H1 (cell line): Measurements from ENCODE around the gene ANKS1A. TPM values are rescaled to one million over a fixed set of nuclear protein-coding genes. Genes with fewer than 3 reads are reported as not detected.

Experiments used
- BRCA1 ChIP-seq: IDR thresholded peaks from 2 replicates; pipeline ENCODE4 v1.6.1; 2012; ENCODE audit warnings: low read depth, low read length, improper control_type of control experiment
- CREB1 ChIP-seq: IDR thresholded peaks from 2 replicates; pipeline ENCODE4 v1.6.1; 2012; ENCODE audit warnings: inconsistent platforms
- EP300 ChIP-seq, 2 experiments: IDR thresholded peaks; 1 replicate in 1 of 2; 2 replicates in 1 of 2; pipeline ENCODE4 v1.6.1; 2011 to 2012; ENCODE audit warnings: low read depth in 2 of 2, low read length in 2 of 2, mild to moderate bottlenecking in 2 of 2, borderline replicate concordance in 1 of 2, inconsistent platforms in 1 of 2, moderate library complexity in 1 of 2
- FOSL1 ChIP-seq: IDR thresholded peaks from 2 replicates; pipeline ENCODE4 v1.6.1; 2011; ENCODE audit warnings: mild to moderate bottlenecking, low read depth, low read length, moderate library complexity; ENCODE audit not compliant: insufficient read depth
- HDAC6 ChIP-seq: IDR thresholded peaks from one replicate; pipeline ENCODE4 v1.7.1; 2012; ENCODE audit warnings: low read depth, mild to moderate bottlenecking, inconsistent platforms, low read length, moderate library complexity
- POLR2A ChIP-seq, 2 experiments: IDR thresholded peaks; 1 replicate in 1 of 2; 2 replicates in 1 of 2; pipeline ENCODE4 v1.6.1; 2011; ENCODE audit warnings: low read depth in 2 of 2, low read length in 2 of 2, mild to moderate bottlenecking in 2 of 2; ENCODE audit errors: control extremely low read depth in 1 of 2
- RNF2 ChIP-seq: fragments of 200-900, 300-1000 bp; sonication (generic); IDR thresholded peaks from 2 replicates; pipeline ENCODE4 v1.7.1; 2016; ENCODE audit warnings: borderline replicate concordance, low read depth, mild to moderate bottlenecking, antibody characterized with exemption, low read length; ENCODE audit not compliant: poor library complexity, severe bottlenecking; ENCODE audit errors: missing control alignments
- polyA plus RNA-seq, 7 experiments: library from polyadenylated mRNA; depleted of rRNA in 3 of 7; stranded (reverse) in 5 of 7; unstranded in 2 of 7; fragments of >200 nt in 5 of 7; fragments of 200-250 nt in 2 of 7; gene quantifications; 1 replicate in 5 of 7; 2 replicates in 1 of 7; 4 replicates in 1 of 7; pipeline versions ENCODE4 v1.2.1 to v1.2.3, GENCODE V29; 2011 to 2013; ENCODE audit warnings: missing spikeins in 2 of 7, mixed read lengths in 2 of 7
- total RNA-seq: library from RNA; stranded (reverse); fragmentation: NEBNext Ultra II Directional; extraction: Animal tissue kit (Norgen Biotek cat#: 25700); gene quantifications from 2 replicates; pipeline ENCODE4 v1.2.1, GENCODE V29; 2021
- TF ChIP-seq, protein P1 (sequence below): fragments of 300-600 bp; sonication (generic); IDR thresholded peaks from 2 replicates; pipeline ENCODE4 v1.7.1; 2012; ENCODE audit warnings: low read length, moderate library complexity, mild to moderate bottlenecking, inconsistent platforms; ENCODE audit not compliant: insufficient replicate concordance
- TF ChIP-seq, protein P2 (sequence below): IDR thresholded peaks from 2 replicates; pipeline ENCODE4 v1.6.1; 2011; ENCODE audit warnings: low read depth, mild to moderate bottlenecking, low read length; ENCODE audit not compliant: insufficient read depth
- TF ChIP-seq, protein P3 (sequence below): IDR thresholded peaks from 2 replicates; pipeline ENCODE4 v1.6.1; 2011; ENCODE audit warnings: low read length, improper control_type of control experiment

Gene ANKS1A
- total and polyA plus RNA-seq, 2 of the 8 experiments (the other 6 are each of a cell fraction or from before 2014, with no cell fraction given), result 9.8 to 30.9 TPM

DNA sequence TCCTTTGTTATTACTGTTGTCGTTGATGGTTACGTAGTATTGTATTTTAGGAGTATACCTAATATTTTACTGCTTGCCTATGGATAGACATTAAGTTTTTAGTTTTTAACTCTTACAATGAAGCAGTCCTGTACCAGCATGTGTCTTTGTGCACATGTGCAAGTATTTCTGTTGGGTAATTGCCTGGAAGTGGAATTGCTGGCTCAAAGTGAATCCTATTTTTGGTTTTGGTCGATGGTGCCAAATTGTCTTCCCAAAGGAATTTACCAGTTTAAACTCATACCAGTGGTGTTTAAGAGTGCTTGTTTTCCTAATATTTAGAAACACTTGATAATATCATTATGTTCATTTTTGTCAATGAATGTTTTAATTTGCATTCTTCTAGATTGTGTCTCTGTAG, 75.5 kb downstream of the ANKS1A start (continued):
- TF ChIP-seq, protein P1, sequence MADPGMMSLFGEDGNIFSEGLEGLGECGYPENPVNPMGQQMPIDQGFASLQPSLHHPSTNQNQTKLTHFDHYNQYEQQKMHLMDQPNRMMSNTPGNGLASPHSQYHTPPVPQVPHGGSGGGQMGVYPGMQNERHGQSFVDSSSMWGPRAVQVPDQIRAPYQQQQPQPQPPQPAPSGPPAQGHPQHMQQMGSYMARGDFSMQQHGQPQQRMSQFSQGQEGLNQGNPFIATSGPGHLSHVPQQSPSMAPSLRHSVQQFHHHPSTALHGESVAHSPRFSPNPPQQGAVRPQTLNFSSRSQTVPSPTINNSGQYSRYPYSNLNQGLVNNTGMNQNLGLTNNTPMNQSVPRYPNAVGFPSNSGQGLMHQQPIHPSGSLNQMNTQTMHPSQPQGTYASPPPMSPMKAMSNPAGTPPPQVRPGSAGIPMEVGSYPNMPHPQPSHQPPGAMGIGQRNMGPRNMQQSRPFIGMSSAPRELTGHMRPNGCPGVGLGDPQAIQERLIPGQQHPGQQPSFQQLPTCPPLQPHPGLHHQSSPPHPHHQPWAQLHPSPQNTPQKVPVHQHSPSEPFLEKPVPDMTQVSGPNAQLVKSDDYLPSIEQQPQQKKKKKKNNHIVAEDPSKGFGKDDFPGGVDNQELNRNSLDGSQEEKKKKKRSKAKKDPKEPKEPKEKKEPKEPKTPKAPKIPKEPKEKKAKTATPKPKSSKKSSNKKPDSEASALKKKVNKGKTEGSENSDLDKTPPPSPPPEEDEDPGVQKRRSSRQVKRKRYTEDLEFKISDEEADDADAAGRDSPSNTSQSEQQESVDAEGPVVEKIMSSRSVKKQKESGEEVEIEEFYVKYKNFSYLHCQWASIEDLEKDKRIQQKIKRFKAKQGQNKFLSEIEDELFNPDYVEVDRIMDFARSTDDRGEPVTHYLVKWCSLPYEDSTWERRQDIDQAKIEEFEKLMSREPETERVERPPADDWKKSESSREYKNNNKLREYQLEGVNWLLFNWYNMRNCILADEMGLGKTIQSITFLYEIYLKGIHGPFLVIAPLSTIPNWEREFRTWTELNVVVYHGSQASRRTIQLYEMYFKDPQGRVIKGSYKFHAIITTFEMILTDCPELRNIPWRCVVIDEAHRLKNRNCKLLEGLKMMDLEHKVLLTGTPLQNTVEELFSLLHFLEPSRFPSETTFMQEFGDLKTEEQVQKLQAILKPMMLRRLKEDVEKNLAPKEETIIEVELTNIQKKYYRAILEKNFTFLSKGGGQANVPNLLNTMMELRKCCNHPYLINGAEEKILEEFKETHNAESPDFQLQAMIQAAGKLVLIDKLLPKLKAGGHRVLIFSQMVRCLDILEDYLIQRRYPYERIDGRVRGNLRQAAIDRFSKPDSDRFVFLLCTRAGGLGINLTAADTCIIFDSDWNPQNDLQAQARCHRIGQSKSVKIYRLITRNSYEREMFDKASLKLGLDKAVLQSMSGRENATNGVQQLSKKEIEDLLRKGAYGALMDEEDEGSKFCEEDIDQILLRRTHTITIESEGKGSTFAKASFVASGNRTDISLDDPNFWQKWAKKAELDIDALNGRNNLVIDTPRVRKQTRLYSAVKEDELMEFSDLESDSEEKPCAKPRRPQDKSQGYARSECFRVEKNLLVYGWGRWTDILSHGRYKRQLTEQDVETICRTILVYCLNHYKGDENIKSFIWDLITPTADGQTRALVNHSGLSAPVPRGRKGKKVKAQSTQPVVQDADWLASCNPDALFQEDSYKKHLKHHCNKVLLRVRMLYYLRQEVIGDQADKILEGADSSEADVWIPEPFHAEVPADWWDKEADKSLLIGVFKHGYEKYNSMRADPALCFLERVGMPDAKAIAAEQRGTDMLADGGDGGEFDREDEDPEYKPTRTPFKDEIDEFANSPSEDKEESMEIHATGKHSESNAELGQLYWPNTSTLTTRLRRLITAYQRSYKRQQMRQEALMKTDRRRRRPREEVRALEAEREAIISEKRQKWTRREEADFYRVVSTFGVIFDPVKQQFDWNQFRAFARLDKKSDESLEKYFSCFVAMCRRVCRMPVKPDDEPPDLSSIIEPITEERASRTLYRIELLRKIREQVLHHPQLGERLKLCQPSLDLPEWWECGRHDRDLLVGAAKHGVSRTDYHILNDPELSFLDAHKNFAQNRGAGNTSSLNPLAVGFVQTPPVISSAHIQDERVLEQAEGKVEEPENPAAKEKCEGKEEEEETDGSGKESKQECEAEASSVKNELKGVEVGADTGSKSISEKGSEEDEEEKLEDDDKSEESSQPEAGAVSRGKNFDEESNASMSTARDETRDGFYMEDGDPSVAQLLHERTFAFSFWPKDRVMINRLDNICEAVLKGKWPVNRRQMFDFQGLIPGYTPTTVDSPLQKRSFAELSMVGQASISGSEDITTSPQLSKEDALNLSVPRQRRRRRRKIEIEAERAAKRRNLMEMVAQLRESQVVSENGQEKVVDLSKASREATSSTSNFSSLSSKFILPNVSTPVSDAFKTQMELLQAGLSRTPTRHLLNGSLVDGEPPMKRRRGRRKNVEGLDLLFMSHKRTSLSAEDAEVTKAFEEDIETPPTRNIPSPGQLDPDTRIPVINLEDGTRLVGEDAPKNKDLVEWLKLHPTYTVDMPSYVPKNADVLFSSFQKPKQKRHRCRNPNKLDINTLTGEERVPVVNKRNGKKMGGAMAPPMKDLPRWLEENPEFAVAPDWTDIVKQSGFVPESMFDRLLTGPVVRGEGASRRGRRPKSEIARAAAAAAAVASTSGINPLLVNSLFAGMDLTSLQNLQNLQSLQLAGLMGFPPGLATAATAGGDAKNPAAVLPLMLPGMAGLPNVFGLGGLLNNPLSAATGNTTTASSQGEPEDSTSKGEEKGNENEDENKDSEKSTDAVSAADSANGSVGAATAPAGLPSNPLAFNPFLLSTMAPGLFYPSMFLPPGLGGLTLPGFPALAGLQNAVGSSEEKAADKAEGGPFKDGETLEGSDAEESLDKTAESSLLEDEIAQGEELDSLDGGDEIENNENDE, result no peak
- TF ChIP-seq BRCA1 (no peak), POLR2A (IDR thresholded peaks at IDR 0.05; ENCODE audit: control extremely low read depth in 1 of 2, low read depth in 2 of 2, low read length in 2 of 2) (no peak), HDAC6 (no peak), EP300 (IDR thresholded peaks at IDR 0.05; ENCODE audit: borderline replicate concordance in 1 of 2, low read depth in 2 of 2, low read length in 2 of 2) (no peak), CREB1 (no peak), RNF2 (no peak), FOSL1 (no peak)
- TF ChIP-seq, protein P2, sequence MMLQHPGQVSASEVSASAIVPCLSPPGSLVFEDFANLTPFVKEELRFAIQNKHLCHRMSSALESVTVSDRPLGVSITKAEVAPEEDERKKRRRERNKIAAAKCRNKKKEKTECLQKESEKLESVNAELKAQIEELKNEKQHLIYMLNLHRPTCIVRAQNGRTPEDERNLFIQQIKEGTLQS, result no peak
- TF ChIP-seq, protein P3, sequence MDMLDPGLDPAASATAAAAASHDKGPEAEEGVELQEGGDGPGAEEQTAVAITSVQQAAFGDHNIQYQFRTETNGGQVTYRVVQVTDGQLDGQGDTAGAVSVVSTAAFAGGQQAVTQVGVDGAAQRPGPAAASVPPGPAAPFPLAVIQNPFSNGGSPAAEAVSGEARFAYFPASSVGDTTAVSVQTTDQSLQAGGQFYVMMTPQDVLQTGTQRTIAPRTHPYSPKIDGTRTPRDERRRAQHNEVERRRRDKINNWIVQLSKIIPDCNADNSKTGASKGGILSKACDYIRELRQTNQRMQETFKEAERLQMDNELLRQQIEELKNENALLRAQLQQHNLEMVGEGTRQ, result no peak
